GM12878 (cell line): ENCODE results near the gene NEK8. TPM values are rescaled to one million over a fixed set of nuclear protein-coding genes. Genes with fewer than 3 reads are reported as not detected.

Source experiments
- ASH2L ChIP-seq: fragments of 300-600, 200-600 bp; sonication (generic); IDR thresholded peaks from 2 replicates; pipeline ENCODE4 v1.6.1; 2017; ENCODE audit warnings: low read depth, mild to moderate bottlenecking, borderline replicate concordance
- CEBPB ChIP-seq, 2 experiments: fragments of 150-350 bp in 1 of 2; IDR thresholded peaks; 2 replicates each; pipeline ENCODE4 v1.6.1; 2012 to 2014; ENCODE audit warnings: low read depth in 2 of 2, low read length in 2 of 2, borderline replicate concordance in 1 of 2, inconsistent platforms in 1 of 2
- CHD2 ChIP-seq: IDR thresholded peaks from 2 replicates; pipeline ENCODE4 v1.6.1; 2011; ENCODE audit warnings: low read depth, low read length, improper control_type of control experiment, borderline replicate concordance
- CREB1 ChIP-seq: IDR thresholded peaks from 2 replicates; pipeline ENCODE4 v1.6.1; 2012; ENCODE audit warnings: low read depth, mild to moderate bottlenecking, inconsistent platforms
- EED ChIP-seq: sonication (generic); IDR thresholded peaks from 2 replicates; pipeline ENCODE4 v1.6.1; 2016; ENCODE audit warnings: antibody characterized with exemption, low read depth
- EP300 ChIP-seq, 2 experiments: fragments of 150-350 bp in 1 of 2; IDR thresholded peaks; 2 replicates each; pipeline ENCODE4 v1.6.1; 2011 to 2012; ENCODE audit warnings: low read depth in 2 of 2, low read length in 2 of 2, borderline replicate concordance in 1 of 2, improper control_type of control experiment in 1 of 2, inconsistent platforms in 1 of 2; ENCODE audit not compliant: control insufficient read depth in 1 of 2
- HDAC2 ChIP-seq: fragments of 200-600 bp; sonication (generic); IDR thresholded peaks from 2 replicates; pipeline ENCODE4 v1.6.1; 2017
- HSF1 ChIP-seq: fragments of 150-350 bp; IDR thresholded peaks from 2 replicates; pipeline ENCODE4 v1.6.1; 2014; ENCODE audit warnings: mild to moderate bottlenecking, low read depth, low read length
- MAX ChIP-seq: IDR thresholded peaks from 2 replicates; pipeline ENCODE4 v1.6.1; 2012; ENCODE audit warnings: low read depth, low read length, improper control_type of control experiment
- PAX8 ChIP-seq: fragments of 450-650 bp; IDR thresholded peaks from 2 replicates; pipeline ENCODE4 v1.6.1; 2017; ENCODE audit warnings: mild to moderate bottlenecking, moderate library complexity
- PRDM15 ChIP-seq: fragments of 450-650 bp; formaldehyde crosslinking; IDR thresholded peaks from 2 replicates; pipeline ENCODE4 v1.4.0; 2020; ENCODE audit warnings: mild to moderate bottlenecking, moderate library complexity
- RBBP5 ChIP-seq: fragments of 200-600 bp; sonication (generic); conservative IDR thresholded peaks from 2 replicates; pipeline ENCODE4 v1.6.1; 2016
- RELA ChIP-seq: fragments of 450-650 bp; IDR thresholded peaks from 2 replicates; pipeline ENCODE4 v1.8.0; 2014; ENCODE audit warnings: borderline replicate concordance; ENCODE audit not compliant: partially characterized antibody
- RELB ChIP-seq: fragments of 450-650 bp; IDR thresholded peaks from 2 replicates; pipeline ENCODE4 v1.6.1; 2017; ENCODE audit warnings: low read depth, mild to moderate bottlenecking, moderate library complexity
- SMAD1 ChIP-seq: fragments of 450-650 bp; IDR thresholded peaks from 2 replicates; pipeline ENCODE4 v1.6.1; 2018; ENCODE audit warnings: mild to moderate bottlenecking, low read depth; ENCODE audit not compliant: partially characterized antibody
- SMARCA5 ChIP-seq: fragments of 450-650 bp; IDR thresholded peaks from 2 replicates; pipeline ENCODE4 v1.6.1; 2017; ENCODE audit warnings: mild to moderate bottlenecking
- ZNF592 ChIP-seq: fragments of 450-650 bp; IDR thresholded peaks from 2 replicates; pipeline ENCODE4 v1.6.1; 2017; ENCODE audit warnings: mild to moderate bottlenecking, moderate library complexity
- polyA plus RNA-seq, 11 experiments: library from polyadenylated mRNA; depleted of rRNA in 4 of 11; unstranded in 6 of 11; stranded (reverse) in 5 of 11; fragments of >200 nt; fragmentation: Nextera tagmentation in 4 of 11; fragmentation: Illumina TruSeq in 1 of 11; extraction: Ambion mirVana in 4 of 11; extraction: Trizol in 1 of 11; gene quantifications; 1 replicate in 1 of 11; 2 replicates in 10 of 11; pipeline versions ENCODE4 v1.2.1 to v1.2.3, GENCODE V29; 2011 to 2016; ENCODE audit warnings: inconsistent platforms in 2 of 11, missing spikeins in 2 of 11, low read depth in 1 of 11
- total RNA-seq, 4 experiments: library from RNA; depleted of rRNA in 3 of 4; stranded (reverse); fragments of >200 nt in 3 of 4; fragmentation: Illumina TruSeq in 1 of 4; extraction: Trizol in 1 of 4; gene quantifications; 2 replicates each; pipeline versions ENCODE4 v1.2.1 to v1.2.3, GENCODE V29; 2013 to 2021

Gene NEK8
- total and polyA plus RNA-seq, 10 of the 15 experiments (the other 5 are each of a cell fraction or from before 2014, with no cell fraction given): 2.3 to 14.3 (median 9.4) TPM

- TF ChIP-seq RELB (no peak), SMAD1 (peak; percentile 39), SMARCA5 (peak; percentile 72; the same call in 1 of the 2 replicates), EED (no peak; the same call in 1 of the 2 replicates), CHD2 (peak; percentile 96), RELA (peak; percentile 36), EP300 (IDR thresholded peaks at IDR 0.05; ENCODE audit: borderline replicate concordance in 1 of 2, control insufficient read depth in 1 of 2, low read depth in 2 of 2, low read length in 2 of 2) (peak; percentile 45 to 73; a peak in 3 of 4 replicates), MAX (peak; percentile 98), RBBP5 (no peak), PAX8 (peak; percentile 77; the same call in 1 of the 2 replicates), PRDM15 (no peak), CEBPB (IDR thresholded peaks at IDR 0.05; ENCODE audit: borderline replicate concordance in 1 of 2, low read depth in 2 of 2, low read length in 2 of 2) (no peak), HDAC2 (no peak; the same call in 1 of the 2 replicates), CREB1 (no peak), ZNF592 (no peak; the same call in 1 of the 2 replicates), ASH2L (0 out of 2 replicates have a peak, but pooled peaks have one; percentile 25), HSF1 (no peak)
These were observed 9.4 kb downstream of the NEK8 start (continued) for GRCh38 chr17:28737770-28738679.
